LNCaP clone FGC (cell line): ENCODE results near the gene ZNF804A.

Source experiments
- DNase-seq: peaks from one replicate; pipeline ENCODE4 v3.0.0-alpha.2; 2011; ENCODE audit warnings: low read depth
- H3K4me3 ChIP-seq: 2 replicates; pipeline ENCODE4 v1.5.1; 2011; ENCODE audit warnings: mild to moderate bottlenecking, low read depth, low read length, control low read depth
- TF ChIP-seq, protein P1 (sequence below): IDR thresholded peaks from 2 replicates; pipeline ENCODE4 v1.5.1; 2012; ENCODE audit warnings: mild to moderate bottlenecking; ENCODE audit not compliant: control insufficient read depth, insufficient read depth; ENCODE audit errors: extremely low read depth

Gene ZNF804A

DNA sequence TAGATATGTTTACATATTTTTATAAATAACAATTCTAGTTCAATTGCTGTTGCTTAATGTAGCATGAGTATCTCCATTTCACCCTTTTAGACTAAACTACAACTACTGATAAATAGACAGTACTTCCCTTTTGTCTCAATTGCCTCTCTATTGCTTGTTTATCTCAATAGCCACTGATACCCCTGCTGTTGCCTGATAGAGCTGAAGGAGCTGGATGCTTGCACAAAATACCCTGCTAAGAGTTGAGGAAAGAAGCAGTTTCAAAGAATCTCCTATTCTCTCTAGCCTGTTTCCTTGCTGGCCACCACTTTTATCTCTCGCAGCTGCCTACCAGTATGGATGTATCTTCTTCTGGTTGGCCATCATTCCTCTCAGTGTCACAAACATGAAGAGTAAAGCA lies 16.9 kb upstream of the ZNF804A start:
- TF ChIP-seq, protein P1, sequence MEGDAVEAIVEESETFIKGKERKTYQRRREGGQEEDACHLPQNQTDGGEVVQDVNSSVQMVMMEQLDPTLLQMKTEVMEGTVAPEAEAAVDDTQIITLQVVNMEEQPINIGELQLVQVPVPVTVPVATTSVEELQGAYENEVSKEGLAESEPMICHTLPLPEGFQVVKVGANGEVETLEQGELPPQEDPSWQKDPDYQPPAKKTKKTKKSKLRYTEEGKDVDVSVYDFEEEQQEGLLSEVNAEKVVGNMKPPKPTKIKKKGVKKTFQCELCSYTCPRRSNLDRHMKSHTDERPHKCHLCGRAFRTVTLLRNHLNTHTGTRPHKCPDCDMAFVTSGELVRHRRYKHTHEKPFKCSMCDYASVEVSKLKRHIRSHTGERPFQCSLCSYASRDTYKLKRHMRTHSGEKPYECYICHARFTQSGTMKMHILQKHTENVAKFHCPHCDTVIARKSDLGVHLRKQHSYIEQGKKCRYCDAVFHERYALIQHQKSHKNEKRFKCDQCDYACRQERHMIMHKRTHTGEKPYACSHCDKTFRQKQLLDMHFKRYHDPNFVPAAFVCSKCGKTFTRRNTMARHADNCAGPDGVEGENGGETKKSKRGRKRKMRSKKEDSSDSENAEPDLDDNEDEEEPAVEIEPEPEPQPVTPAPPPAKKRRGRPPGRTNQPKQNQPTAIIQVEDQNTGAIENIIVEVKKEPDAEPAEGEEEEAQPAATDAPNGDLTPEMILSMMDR: no peak
- no peak for DNase-seq
- H3K4me3 ChIP-seq: no peak overlapping the region

DNA sequence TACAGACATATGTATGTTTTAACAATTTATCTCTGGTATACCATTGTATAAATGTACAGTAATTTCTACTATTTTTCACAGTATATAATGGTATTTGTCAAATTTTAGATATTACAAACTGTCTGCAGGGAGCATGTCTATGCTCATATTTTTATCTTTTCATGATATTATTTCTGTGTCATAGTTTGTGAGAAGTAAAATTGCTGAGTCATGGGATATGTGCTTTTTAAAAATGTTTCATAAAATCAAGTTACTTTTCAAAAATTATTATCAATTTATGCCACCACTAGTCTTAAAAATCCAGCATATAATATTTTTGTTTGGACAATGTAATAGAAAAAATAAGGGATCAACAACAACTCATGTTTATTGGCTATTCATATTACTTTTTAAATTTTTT lies 9.1 kb upstream of the ZNF804A start:
- TF ChIP-seq, protein P1: no peak
- H3K4me3 ChIP-seq: no peak overlapping the region
- DNase-seq: no peak

DNA sequence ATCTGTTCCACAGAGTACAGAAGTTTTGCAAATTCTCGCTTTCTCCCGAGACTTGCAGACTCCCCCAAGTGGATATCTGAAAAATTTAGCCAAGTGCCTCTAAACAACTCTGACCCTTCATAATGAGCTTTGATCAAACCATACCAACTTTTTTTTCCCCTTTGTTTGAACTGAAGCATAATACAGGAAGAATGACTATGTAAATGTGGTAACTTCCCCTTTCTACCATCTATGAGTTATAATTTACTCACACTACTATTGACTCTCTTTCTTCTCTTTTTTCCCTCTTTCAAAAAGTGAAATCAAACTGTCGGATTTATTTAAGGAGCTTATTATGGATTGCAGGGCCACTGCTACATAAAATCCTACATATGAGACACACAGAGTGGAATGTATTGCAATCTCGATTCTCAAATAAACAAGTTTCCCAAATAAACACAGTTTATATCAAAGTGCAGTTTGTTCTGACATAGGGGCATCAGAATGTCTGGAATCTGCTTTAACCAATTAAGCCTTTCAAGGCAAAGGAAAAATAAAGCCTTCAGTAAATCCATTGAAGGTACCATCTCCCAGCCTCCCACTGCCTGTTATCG lies 1.4 kb upstream of the ZNF804A start:
- H3K4me3 ChIP-seq: no peak overlapping the region
- DNase-seq: no peak
- TF ChIP-seq, protein P1: no peak

DNA sequence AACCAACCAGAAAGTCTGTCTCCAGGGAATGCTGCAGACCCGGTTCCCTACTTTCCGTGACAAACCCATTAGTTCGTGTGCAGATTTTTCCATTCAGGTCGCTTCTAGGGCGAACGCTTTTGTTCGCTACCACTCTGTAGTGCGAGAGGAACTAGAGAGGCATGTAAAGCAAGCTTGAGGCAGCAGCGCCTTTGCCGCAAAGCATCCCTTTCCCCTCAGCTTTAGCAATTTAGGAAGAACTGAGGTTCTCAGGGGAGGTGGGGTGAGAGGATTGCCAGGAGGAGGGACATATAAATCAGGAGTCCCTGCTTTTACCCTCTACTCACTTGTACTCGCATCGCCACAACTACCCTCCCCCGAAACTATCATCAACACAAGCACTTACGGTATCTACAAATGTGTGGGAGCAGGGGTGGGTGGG lies 748 bp upstream of the ZNF804A start:
- no peak for DNase-seq
- TF ChIP-seq, protein P1: no peak

DNA sequence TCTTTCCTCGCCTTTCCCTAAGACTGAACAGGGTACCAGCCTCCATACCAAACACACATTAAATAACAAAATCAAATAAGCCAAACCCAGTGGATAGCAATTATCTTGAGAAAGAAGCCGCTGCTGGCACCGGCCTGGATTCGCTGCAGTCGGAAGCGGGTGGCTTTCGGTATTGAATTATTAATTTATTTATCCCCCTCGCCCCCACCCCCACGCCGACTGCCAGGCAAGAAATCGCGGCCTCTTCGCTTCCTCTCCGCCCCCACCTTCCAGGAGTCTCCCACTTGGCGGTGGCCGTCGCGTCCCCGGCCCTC lies 370 bp upstream of the ZNF804A start:
- TF ChIP-seq, protein P1: no peak
- H3K4me3 ChIP-seq: no peak overlapping the region
- no peak for DNase-seq

More for the DNA sequence above, 748 bp upstream of the ZNF804A start:
- no peak overlapping the region for H3K4me3 ChIP-seq

DNA sequence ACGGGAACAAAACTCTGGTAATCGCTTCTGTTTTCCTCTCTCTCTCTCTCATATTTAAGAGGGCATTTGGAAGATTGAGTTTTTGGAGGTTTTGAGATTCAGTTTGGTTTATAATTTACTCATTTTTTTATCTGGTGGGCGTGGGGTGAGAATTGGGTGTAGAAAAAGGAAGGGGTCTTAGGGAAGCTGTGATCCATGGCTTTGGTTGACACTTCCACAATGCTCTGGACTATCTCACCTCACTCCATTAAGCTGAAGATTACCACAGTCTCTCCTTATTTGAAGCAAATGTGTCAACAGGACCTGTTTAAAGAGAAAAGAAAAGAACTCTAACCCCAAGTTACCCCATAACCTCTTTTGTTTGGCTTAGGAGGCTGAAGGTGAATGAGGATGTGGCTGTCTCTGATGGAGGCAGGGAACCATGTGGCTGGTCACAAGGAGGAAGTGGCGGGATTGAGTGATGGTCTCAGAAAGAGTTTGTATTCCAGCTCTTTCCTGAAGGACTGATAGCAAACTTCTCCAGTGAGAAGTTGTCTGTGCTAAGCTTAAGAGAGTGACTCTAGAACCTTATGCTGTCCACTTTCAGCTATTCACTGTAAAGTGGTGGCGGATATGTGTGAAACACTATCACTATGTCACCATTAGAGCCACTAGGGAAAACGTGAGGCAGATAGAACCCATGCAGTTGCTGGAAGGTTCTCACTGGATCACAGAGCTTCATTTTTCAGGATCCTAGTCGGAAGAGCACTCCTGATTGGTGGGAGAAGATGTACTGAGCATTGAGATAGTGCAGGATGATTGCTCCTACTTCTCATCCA lies 934 bp downstream of the ZNF804A start:
- no peak for DNase-seq
- H3K4me3 ChIP-seq: no peak overlapping the region
- TF ChIP-seq, protein P1: no peak

DNA sequence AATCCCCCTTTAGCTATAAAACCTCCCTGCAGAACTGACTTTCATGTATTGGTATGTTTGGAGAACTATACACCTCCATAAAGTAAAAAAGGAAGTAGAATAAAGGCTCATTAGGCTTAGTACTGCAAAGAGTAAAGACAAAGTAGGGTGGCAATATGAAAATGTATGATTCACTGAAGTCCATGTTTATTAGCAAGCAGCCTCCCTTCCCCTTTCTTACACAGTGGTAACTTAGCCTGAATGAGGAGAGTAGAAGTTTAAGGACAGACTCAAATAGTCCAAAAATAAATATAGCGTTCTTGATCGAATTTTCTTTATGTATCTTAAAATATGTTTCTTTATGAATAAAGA lies 1.5 kb downstream of the ZNF804A start:
- no peak for DNase-seq
- TF ChIP-seq, protein P1: no peak
- H3K4me3 ChIP-seq: no peak overlapping the region
